ENCODE results near the gene AQR.

AQR gene

GRCh38 chr15:34876640-34877039 is 92.9 kb downstream of the AQR start:
- DNase-seq (ENCODE audit: low spot score) = no peak

GRCh38 chr15:34869110-34869509 is 100.4 kb downstream of the AQR start:
- DNase-seq (ENCODE audit: low spot score) = no peak

GRCh38 chr15:34865531-34865930 is 104.0 kb downstream of the AQR start:
- DNase-seq (ENCODE audit: low spot score) = no peak

GRCh38 chr15:34861214-34861613 is 108.3 kb downstream of the AQR start:
- DNase-seq (ENCODE audit: low spot score) = no peak

- DNase-seq (ENCODE audit: low spot score) = no peak
Measured at GRCh38 chr15:34855893-34856292, 113.6 kb downstream of the AQR start.

DNA sequence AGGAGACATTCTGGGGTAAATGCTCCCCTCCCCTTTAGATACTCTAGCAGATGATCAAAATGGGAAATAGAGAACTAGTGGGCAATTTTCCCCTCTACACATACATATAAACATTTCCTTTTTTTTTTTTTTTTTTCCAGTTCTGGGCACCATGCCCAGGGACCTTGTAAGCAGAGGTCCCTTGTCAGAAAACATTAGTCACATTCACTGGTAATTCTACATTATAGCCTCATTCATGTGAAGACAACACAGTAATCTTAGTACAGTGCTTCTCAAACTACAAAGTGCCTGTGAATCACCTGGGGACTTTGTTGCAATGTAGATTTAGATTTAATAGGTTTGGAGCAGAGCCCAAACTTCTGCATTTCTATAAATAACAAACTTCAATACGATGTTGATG is 114.1 kb downstream of the AQR start:
- no peak for DNase-seq (ENCODE audit: low spot score)

GRCh38 chr15:34854232-34854631 is 115.3 kb downstream of the AQR start:
- DNase-seq (ENCODE audit: low spot score) = no peak

- no peak for DNase-seq (ENCODE audit: low spot score)
Measured at GRCh38 chr15:34853001-34853758, 116.4 kb downstream of the AQR start.

- DNase-seq (ENCODE audit: low spot score) = no peak
Measured at GRCh38 chr15:34851751-34852150, 117.8 kb downstream of the AQR start.

DNA sequence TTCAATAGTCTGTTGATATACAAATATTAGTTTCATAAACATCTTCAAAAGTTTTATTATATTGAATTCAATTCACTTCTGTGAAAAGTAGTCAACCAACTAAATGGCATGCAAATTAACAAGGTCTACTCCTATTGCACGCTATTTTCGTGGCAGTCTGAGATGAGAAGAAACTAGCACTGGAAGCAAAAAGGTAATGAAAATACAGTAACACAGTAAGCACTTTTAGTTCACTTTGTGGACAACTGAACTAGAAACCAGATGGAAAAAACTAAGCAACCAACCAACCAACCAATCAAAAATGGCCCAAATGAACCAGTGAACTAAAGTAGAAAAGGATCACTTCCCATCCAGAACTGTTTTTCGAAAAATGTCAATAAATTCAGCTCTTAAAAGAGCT is 118.5 kb downstream of the AQR start:
- DNase-seq (ENCODE audit: low spot score) = no peak

DNA sequence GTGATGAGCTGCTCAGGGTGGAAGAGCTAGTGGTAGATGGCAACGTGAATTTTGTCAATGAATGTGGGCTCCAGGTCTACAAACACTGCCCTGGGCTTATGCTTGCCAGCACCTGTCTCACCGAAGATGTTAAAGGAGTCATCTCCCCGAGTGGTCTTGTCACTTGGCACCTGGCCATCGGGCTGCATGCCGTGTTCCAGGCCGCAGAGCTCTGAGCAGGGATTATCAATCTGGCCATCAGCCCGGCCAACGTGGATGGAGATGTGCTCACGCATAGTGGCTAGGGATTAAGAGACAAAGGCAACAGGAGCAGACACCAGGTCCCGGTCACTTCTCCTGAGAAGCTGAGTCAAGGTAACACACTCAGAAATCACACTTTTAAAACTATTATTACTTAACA is 119.4 kb downstream of the AQR start:
- no peak for DNase-seq (ENCODE audit: low spot score)

DNA sequence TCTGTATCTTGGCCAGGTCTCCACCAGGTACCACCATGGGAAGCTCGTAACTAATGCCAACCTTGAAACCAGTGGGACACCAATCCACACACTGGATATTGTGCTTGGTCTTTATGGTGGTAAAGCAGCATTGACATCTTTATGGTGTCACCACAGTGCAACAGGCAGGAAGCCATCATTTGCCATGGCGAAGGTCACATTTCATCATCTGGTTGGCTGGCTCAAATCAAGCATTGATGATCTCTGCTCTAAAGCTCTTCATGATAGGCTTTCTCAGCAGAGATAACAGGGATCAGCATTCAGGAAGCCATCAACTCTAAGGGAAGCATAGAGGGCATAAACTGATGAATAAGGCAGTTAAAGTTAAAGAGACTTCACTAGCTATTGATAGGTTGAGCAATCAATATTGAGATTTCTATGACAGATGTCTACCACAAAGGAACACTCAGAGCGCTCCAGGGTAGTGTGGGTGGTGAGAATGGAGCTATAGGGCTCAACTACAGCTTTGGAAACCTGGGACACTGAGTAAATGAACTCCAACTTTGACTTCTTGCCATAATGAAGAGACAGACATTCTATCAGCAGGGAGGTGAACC is 120.1 kb downstream of the AQR start:
- no peak for DNase-seq (ENCODE audit: low spot score)

DNA sequence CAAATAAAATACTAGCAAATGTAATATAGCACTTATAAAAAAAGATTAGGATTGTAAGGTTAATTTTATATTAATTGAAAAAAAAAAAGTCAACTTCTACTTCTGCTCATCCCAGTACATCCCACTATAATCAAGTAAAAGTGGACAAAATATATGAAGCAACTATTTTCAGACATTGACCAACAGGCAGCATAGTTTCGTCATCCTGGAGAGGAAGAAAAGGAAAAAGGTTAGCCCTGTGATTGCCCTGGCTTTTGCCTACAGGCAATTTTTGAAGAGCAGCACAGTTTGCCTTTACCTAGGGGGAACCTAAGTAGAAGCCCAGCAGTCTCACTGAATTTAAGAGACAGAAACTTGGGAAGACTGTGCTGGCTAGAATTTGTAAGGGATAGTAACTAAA is 121.9 kb downstream of the AQR start:
- DNase-seq (ENCODE audit: low spot score) = no peak

DNA sequence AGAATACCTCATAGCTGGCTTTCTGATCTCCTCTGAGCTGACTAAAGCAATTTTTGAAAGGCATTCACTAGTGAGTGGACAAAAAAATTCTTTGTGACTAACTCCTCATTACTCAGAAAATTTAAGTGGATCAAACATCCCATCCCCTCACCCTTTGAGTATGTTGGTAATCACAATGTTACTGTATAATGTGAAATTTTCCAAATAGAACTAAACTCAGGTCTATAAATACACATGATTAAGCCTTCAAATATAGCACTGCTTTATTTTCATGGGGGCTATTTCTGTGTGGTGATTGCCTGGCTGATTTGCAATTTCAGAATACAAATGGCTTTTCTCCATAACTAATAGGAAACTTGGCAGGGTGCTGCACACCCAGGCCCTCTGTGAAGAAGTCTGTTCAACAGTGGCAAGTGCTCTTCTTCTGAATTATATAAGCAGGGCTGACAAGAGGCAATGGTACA is 128.2 kb downstream of the AQR start:
- DNase-seq (ENCODE audit: low spot score) = no peak

GRCh38 chr15:34838282-34838681 is 131.3 kb downstream of the AQR start:
- DNase-seq (ENCODE audit: low spot score) = no peak

DNA sequence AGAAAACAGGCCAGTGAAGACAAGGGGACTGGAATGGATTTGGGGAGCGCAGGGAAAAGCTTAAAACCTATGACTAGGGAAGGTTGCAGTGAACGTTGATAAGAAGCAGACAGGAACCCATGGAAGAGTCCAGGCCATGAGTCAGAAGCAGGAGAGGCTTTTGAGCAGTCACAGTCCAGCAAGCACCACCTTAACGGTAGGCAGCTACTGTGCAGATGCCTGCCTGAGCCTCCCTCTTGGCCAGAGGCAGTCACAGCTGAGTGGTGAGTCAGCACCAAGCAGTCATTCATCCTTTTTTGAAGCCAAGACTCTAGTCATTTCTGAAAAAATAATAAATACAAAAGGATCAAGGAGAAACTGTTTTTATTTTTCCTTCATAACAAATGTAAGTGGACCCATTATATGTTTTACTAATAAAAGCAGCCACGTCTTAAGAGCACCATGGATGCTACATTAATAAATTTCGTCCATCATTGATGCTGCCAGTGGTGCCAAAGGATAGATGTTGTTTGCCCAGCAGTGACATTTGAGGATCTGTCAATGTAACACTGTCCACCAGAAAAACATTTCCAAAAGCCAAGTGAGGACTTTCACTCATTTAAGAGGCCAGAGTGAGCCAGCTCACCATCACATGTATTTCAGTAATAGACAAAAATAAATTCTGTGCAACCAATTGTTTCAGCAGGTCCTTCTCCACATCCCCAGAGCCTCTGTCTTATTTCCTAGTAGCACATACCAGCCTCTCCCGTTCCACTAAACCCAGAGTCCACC is 132.1 kb downstream of the AQR start:
- DNase-seq (ENCODE audit: low spot score) = no peak

DNA sequence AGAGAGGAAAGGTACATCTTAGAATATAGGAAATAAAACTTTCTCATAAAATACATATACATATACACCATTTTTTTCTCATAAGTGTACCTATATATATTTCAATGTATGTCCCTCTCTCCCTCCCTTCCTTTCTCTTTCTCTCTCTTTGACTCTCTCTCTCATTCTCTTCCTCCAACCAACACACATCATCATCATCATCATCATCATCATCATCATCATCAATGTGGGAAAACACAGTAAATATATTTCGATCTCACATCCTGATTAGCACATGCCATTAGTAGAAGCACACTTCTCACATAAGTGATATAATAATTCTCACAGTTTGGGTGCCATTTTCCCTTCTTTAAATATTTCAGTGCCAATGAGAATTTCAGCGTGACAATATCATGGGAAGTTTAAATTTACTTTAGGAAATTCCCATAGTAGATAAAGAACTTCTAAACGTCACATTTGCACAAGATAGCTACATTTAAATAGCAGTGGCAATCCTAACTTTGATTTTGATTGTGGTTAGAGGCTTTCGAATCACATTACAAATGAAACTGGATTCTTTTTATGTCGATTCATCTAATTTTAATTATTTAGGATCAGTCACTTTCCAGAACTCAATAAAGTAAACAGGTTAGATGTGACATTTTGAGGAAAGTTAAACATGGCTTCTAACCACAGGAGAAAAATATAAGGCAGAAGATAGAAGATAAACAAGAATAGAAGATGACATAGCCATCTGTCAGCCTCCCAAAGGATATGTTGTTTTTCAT is 141.2 kb downstream of the AQR start:
- no peak for DNase-seq (ENCODE audit: low spot score)

GRCh38 chr15:34821831-34822230 is 147.7 kb downstream of the AQR start:
- no peak for DNase-seq (ENCODE audit: low spot score)

DNA sequence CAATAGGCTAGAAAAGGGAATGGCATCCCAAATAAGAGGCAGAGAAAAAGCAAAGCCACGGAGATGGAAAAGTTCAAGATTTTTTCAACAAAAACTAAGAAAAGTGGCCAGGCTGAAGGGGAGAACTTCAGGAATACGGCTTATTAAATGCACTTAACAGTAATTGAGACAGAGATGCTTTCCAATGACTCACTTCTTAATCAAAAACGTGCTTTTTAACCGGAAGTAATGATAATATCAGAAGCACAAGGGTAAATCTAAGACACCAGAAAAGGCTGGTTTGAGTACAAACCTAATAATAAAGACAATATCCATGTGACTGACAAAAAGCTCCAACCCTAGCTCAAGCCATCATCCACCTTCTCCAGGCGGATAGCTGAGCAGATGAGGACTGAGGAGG is 149.4 kb downstream of the AQR start:
- no peak for DNase-seq (ENCODE audit: low spot score)

- no peak for DNase-seq (ENCODE audit: low spot score)
Measured at GRCh38 chr15:34818526-34818925, 151.0 kb downstream of the AQR start.

- DNase-seq (ENCODE audit: low spot score) = no peak
Measured at GRCh38 chr15:34815836-34816235, 153.7 kb downstream of the AQR start.

DNA sequence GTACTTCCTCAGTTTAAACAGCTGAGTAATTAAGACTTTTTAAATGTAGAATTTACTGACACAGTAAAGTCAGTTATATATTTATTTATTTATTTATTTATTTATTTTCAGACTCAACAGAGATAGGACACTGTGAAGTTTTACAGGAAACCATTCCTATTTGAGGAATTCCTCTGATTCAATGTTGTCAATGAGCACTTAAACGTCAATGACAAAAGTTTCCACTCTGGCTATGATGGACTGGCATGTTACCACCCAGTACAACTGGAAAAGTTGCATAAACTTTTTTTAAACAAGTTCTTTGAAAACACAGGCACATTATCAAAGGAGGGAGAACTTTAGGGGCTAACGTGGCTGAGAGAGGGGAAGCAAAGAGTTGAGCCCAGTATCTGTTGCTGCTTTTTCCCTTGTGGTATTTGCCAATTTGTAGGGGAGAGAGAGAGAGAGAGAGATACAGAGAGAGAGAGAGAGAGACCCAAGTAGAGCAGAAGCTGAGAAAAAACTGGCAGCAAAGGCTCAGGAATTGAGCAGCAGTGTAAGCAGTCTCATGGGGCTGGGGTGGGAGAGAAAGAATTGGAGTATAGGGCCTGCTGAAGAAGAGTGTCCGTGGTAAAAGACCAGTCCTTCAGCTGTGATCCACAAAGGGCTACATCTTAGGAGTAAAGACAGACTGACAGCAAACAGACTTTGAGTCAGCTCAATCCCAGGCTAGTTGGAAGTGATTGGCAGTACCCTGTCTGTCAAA is 155.9 kb downstream of the AQR start:
- no peak for DNase-seq (ENCODE audit: low spot score)

Measured in left forelimb (tissue), 1 donor.